Daoy (cell line): Measurements from ENCODE around the gene MDM4. TPM values are rescaled to one million over a fixed set of nuclear protein-coding genes. Genes with fewer than 3 reads are reported as not detected.
"Not testable (repeated sequence)": the region's sequence is repeated elsewhere in the genome, so short reads cannot be mapped to it uniquely, and the experiment has no call there.

Experiments used
- DNase-seq: peaks from one replicate; pipeline ENCODE4 v3.0.0-alpha.2; 2015; ENCODE audit warnings: low read depth
- total RNA-seq: library from RNA; depleted of rRNA; stranded (reverse); fragments of >200 nt; shearing (Covaris generic); gene quantifications from 2 replicates; pipeline ENCODE4 v1.2.3, GENCODE V29; 2014

Gene MDM4
- total RNA-seq, 1 experiment from 2014 or later, result 12.7 TPM

DNA sequence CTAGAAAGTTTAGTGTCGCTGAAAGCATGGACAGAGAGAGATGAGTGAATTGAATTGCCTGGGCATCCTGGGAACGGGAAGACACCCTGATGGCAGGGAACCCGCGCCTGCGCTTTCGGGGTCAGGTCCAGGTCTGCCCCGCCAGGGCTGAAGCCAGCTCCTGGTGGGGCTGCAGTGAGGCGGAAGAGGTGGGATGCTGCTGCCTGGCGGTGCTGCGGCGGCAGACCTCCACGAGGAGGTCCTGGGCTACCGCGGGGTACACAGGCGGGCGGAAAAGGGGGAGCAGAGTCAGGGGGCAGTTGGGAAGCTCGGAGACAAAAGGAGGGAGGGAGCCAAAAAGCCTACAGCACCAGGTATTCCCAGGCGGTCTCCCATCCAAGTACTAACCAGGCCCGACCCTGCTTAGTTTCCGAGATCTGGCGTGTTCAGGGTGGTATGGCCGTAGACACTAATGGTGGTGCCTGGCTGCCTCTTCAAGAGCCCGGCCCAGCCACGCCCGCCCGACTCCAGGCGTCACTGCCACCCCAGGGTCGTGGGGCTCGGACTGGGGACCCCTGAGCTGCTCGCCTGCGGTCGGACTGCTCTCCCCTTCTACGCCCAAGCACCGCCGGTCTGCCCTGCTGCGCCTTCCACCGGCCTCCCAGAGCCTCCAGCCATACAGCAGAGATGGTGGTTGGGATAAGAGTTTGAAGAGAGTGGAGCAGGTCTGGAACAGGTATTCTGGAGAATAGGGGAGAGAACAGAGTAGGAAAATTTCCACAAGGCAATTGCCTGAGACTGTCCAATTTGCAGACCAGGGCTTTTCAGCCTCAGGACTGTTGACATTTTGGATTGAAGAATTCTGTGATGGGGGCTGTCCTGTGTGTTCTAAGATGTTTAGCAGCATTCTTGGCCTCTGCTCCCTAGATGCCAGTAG, 46.1 kb downstream of the MDM4 start:
- no peak for DNase-seq

- no peak for DNase-seq
Observed at GRCh38 chr1:204563307-204563706, 47.1 kb downstream of the MDM4 start.

- no peak for DNase-seq
Observed at GRCh38 chr1:204563780-204564179, 47.6 kb downstream of the MDM4 start.

- no peak for DNase-seq
Observed at GRCh38 chr1:204564835-204565234, 48.6 kb downstream of the MDM4 start.

- peak; percentile 67 for DNase-seq
Observed at GRCh38 chr1:204565617-204566582, 49.7 kb downstream of the MDM4 start.

DNA sequence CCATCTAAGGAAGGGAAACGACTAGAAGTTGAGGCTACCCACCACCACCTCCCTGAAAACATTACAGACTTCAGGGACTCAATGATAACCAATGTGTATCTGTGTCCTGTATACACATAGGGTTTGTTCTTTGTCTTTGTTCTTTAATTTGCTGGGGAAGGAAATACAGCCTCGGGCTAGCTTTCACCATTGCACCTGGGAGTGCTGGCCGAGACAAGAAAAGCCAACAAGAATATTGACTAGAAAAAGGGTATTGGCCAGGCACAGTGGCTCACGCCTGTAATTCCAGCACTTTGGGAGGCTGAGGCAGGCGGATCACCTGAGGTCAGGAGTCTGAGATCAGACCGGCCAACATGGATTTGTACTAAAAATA, 50.4 kb downstream of the MDM4 start:
- DNase-seq, result no peak

DNA sequence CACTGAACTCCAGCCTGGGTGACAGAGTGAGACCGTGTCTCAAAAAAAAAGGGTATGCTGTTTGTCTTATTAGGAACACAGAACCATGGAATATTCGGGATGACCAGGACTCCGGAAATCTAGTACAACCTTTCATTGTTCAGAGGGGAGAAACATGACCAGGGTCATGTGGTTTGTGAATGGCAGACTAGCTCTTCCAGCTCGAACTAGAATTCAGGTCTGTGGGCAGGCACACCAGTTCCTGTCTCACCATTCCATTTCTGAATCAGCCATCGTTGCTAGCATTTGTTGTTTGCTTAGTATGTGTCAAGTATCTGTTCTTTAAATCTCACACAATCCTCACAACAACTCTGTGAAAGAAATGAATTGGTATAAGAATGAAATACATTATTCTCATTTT, 50.9 kb downstream of the MDM4 start:
- no peak for DNase-seq

DNA sequence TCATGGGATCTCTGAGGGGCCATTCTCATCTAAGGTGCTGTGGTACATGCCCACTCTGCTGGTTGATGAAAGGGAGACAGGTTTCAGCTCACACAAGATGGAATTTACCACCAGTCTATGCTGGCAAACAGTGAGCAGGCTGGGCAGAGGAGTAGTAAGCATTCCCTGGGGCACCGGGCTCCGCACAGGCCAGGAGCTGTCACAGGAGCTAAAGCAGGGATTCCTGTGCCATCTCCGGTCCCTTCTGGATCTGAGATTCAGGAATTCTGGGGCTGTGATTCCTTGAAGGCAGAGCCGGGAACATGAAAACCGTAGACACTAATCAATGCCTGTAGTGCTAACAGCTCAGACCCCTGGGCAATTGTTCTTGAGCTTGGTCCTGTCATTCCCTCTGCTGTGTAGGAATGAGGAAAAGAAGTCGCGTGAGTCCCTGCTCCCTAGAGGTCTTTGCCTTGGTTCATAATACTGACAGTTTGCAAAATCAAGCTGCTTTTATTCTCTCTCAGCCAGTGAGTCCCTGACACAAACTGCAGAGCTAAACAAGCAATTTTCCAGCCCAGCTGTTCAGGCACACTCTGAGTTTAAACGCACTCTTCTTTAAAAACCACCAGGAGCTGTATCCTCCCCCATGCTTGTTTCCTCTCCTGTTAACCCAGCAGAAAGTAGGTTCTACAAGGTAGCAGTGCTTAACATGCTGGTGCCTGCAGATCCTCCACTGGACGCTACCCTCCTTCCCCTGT, 52.5 kb downstream of the MDM4 start:
- DNase-seq, result no peak

GRCh38 chr1:204569478-204569877, 53.3 kb downstream of the MDM4 start:
- no peak for DNase-seq

DNA sequence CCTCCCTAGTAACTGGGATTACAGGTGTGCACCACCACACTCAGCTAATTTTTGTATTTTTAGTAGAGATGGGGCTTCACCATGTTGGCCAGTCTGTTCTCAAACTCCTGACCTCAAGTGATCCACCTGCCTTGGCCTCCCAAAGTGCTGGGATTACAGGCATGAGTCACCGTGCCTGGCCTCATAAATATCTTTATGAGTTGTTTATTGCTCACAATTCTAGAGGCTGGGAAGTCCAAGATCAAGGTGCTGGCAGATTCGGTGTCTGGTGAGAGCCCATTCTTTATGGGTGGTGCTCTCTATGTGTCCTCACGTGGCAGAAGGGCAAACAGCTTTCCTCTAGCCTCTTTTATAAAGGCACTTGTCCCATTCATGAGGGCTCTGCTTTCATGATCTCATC, 53.8 kb downstream of the MDM4 start:
- not testable (repeated sequence) for DNase-seq

- no peak for DNase-seq
Observed at GRCh38 chr1:204571128-204571527, 54.9 kb downstream of the MDM4 start.

DNA sequence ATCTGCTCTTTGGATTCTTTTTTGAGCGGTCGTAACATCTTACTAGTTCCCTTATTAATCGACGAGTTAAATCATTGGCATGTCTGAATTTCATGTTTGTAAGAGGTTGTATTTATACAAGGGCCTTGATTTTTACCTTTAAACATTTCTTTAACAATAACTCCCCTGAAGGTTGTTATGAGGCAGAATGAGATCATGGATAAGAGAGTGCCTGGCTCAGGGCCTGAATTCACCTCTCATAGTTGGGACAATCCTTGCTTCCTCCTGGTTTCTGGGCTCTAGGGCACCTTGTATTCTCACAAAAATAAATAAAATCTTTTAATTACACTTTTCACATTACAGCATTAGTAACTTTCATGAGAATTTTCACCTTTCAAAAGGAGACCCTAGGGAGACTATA, 55.4 kb downstream of the MDM4 start:
- DNase-seq, result no peak

GRCh38 chr1:204572923-204573922, 57.0 kb downstream of the MDM4 start:
- no peak for DNase-seq

DNA sequence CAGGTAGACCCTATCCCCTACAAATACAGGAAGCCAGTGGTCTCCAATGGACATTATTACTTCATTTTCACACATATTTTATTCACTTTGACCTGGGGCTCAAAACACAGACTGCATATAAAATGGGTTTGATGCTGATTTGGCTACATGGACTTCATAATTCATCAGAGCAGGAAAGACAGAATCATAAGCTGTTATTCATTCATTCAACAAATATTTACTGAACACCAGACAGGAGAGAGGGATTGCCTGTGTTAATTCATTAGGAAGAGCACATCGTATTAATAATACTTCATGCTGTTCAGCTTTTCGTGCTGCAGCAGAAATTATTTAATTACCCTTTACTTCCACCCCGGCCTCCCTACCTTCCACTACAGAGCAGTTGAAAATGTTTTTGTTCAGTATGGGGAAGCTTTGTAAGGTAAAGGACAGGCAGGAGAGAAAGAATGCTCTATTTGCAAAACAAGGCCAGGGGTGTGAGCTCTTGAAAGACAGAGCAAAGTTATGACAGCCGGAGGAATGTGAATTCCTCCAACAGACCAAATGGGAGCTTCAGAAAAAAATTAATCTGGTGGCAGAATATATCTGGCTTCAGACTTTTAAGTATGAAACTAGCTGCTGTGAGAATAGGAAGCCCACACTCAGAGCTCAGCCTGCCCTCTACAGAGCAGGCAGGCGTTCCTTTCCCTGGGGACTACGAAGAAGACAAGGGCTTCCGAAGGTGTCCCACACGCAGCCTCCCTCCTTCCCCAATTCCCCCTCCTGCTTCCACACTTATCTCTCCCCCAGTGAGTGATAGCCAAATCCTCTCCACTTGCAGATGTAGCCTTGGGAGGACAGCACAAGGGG, 58.0 kb downstream of the MDM4 start:
- DNase-seq, result no peak

- DNase-seq, result no peak
Observed at GRCh38 chr1:204574865-204575163, 58.6 kb downstream of the MDM4 start.

- no peak for DNase-seq
Observed at GRCh38 chr1:204575221-204576190, 59.3 kb downstream of the MDM4 start.

DNA sequence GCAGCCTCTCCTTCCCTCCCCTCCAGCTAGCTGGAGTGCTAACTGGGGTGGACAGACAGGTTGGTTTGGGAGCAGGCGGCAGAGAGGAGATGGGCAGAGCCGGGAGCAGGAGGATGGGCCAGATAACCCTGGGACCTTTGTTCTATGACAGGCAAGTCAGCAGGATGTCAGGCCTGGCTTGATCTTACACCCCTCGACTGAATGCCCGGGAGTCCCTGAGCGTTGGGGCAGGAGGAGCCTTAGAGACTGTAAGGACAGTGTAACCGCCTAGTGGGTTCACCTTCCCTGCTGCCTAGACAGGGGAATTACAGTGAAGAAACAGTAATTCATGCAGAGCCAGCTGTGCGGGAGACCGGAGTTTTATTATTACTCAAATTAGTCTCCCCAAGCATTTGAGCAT, 60.2 kb downstream of the MDM4 start:
- DNase-seq, result no peak

- DNase-seq, result no peak
Observed at GRCh38 chr1:204577794-204578478, 61.7 kb downstream of the MDM4 start.
